Cardiac fibroblast (primary cell): ENCODE measurements around the gene TGFBI.
A peak's percentile ranks its signal among the peaks of the same experiment; 100 is the strongest.

Source experiments
- DNase-seq, 2 donors: peaks; one replicate each; pipeline versions ENCODE4 v3.0.0 to v3.0.0-alpha.2; 2010; ENCODE audit warnings: low read depth in 2 of 2
- H3K4me3 ChIP-seq, 2 donors: replicated peaks in 1 of 2; 1 replicate in 1 of 2; 2 replicates in 1 of 2; pipeline ENCODE4 v1.5.1; 2011; ENCODE audit warnings: low read depth in 2 of 2, low read length in 2 of 2, mild to moderate bottlenecking in 2 of 2, moderate library complexity in 1 of 2
- TF ChIP-seq, protein P1 (sequence below): IDR thresholded peaks from one replicate; pipeline ENCODE4 v1.5.1; 2011; ENCODE audit warnings: low read depth, mild to moderate bottlenecking, low read length, inconsistent platforms

The TGFBI gene

DNA sequence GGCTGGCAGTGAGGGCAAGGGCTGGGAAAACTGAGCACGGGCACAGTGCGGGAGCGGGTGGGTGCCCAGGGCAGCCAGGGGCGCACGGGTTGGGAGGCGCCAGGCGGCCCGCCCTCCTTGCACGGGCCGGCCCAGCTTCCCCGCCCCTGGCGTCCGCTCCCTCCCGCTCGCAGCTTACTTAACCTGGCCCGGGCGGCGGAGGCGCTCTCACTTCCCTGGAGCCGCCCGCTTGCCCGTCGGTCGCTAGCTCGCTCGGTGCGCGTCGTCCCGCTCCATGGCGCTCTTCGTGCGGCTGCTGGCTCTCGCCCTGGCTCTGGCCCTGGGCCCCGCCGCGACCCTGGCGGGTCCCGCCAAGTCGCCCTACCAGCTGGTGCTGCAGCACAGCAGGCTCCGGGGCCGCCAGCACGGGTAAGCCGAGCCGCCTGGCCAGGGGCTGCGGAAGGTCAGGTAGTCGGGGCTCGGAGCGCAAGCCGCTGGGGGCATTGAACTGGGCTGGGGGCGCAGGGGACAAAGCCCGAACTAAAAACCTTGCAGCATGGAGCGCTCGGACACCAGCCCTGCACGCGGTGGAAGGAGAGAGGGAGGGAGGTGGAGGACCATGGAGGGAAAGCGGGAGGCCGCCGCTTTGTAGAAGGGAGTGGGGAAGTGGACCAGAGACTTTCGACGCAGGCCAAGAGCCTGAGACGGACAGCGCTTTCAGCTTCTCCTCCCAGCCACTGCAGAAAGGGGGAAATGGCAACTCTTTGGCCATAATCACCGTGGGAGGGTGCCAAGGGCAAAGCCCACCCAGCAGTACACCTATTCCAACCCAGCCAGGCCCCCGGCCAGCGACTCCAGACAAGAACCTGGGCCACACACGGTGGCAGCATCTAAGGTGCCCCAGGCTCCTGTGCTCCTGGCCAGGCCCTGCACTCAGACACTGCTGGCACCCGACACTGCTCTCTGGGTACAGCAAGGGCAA, at the start of gene TGFBI:
TGFBI (plus strand) TSS at position 207 of the 961 bp plus-strand sequence; CDS start at position 275, 68 bp downstream.
- TF ChIP-seq, protein P1, sequence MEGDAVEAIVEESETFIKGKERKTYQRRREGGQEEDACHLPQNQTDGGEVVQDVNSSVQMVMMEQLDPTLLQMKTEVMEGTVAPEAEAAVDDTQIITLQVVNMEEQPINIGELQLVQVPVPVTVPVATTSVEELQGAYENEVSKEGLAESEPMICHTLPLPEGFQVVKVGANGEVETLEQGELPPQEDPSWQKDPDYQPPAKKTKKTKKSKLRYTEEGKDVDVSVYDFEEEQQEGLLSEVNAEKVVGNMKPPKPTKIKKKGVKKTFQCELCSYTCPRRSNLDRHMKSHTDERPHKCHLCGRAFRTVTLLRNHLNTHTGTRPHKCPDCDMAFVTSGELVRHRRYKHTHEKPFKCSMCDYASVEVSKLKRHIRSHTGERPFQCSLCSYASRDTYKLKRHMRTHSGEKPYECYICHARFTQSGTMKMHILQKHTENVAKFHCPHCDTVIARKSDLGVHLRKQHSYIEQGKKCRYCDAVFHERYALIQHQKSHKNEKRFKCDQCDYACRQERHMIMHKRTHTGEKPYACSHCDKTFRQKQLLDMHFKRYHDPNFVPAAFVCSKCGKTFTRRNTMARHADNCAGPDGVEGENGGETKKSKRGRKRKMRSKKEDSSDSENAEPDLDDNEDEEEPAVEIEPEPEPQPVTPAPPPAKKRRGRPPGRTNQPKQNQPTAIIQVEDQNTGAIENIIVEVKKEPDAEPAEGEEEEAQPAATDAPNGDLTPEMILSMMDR = no peak
- H3K4me3 ChIP-seq = peak within 1 kb of the TSS; percentile 67 to 80
- DNase-seq = peak; percentile 71 to 79

DNA sequence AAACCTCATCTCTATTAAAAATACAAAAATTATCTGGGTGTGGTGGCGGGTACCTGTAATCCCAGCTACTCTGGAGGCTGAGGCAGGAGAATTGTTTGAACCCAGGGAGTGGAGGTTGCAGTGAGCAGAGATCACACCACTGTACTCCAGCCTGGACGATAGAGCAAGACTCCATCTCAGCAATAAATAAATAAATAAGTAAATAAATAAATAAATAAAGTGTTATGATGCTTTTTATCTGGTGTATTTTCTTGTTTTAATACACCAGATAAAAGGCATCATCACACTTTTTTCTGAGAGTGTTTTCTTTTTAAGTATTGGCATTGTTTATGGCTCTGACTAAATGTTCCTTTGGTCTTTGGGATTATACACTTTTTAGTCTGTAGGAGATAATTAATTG, 49.8 kb upstream of the TGFBI start:
- TF ChIP-seq, protein P1 = no peak
- H3K4me3 ChIP-seq = no peak overlapping the region
- DNase-seq = no peak

DNA sequence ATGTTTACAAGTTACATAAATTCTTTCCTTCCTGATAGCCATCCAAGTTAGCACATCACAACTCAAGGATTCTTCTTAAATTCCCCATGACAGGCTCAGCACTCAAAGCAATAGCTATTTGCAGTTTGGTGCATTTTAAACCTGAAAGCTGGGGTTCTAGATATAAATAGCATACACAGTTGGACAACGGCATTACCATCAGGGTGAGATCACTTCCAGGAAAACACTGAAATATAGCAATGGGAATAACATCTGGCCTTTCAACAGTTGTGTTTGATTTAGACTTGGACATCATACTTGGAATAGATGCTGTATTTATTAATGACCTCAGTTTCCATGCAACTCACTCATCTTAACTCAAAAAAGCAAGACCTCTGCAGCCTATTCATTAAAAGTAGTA, 49.3 kb upstream of the TGFBI start:
- H3K4me3 ChIP-seq = no peak overlapping the region
- DNase-seq = peak; percentile 69 to 86
- TF ChIP-seq, protein P1 = no peak

DNA sequence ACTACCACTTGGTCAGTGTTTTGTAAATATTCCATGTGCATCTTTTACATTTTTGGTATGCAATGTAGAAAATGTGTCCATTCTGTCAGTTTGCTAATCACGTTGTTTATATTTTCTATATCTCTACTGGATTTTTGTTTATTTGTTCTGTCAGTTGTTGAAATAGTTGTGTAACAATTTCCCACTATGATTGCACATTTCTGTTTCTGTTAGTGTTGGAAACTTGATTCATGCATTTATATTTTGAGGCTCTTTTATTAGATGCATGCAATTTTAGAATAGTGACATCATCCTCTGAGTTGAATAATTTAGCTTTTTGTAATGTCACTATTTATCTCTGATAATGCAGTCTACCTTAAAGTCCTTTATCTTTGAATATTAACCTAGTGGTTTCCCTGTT, 48.2 kb upstream of the TGFBI start:
- TF ChIP-seq, protein P1 = no peak
- peak in 1 of 2 donors; percentile 37 for DNase-seq

DNA sequence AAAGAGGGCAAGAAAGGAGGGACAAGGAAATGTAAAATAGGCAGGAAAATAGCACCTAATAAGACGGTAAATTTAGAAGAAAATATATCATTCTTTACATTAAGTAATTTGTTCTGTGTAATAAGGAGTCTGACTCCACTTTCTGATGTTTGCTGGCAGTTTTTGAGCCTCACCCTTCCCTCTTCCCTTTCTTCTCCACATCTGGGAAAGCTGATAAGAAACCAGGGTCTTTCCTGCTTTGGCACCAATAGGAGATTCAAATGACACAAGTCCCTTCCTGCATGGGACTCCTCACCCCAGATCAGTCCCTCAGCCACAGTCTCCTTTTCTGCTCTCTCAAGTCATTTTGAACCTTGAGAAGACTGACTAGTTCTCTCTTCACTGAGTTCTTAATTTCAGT, 42.8 kb upstream of the TGFBI start:
- DNase-seq = no peak
- TF ChIP-seq, protein P1 = no peak
- H3K4me3 ChIP-seq = no peak overlapping the region

More for the DNA sequence above, 48.2 kb upstream of the TGFBI start:
- H3K4me3 ChIP-seq = no peak overlapping the region

DNA sequence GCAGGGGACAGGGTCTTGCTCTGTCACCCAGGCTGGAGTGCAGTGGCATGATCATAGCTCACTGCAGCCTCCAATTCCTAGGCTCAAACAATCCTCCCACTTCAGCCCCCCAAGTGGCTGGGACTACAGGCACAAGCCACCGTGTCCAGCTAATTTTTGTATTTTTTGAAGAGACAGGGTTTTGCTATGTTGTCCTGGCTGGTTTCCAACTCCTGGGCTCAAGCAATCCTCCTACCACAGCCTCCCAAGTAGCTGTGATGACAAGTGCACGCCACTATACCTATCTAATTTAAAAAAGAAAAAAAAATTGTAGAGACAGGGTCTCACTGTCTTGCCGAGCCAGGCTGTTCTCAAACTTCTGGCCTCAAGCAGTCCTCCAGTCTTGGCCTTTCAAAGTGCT, 42.4 kb upstream of the TGFBI start:
- DNase-seq = no peak
- TF ChIP-seq, protein P1 = no peak
- H3K4me3 ChIP-seq = no peak overlapping the region
